HG03097 (cell line): Measurements from ENCODE around the gene BTN1A1.
"Not testable (repeated sequence)": the region's sequence is repeated elsewhere in the genome, so short reads cannot be mapped to it uniquely, and the experiment has no call there.

Experiments used
- ATAC-seq: cut with Tn5 transposase; IDR thresholded peaks from one replicate; pipeline ENCODE4 v1.9.1; 2021; ENCODE audit not compliant: unreplicated experiment, low FRiP score

BTN1A1 gene

GRCh38 chr6:26500102-26500501 is at the start of gene BTN1A1:
Gene BTN1A1 (plus strand): TSS chr6:26500303. CDS start chr6:26501287, 984 bp downstream.
- ATAC-seq: no peak

- no peak for ATAC-seq
Observed at GRCh38 chr6:26452631-26453235, 47.4 kb upstream of the BTN1A1 start.

GRCh38 chr6:26454631-26455030 is 45.5 kb upstream of the BTN1A1 start:
- ATAC-seq: no peak

- ATAC-seq: no peak
Observed at GRCh38 chr6:26455357-26455970, 44.6 kb upstream of the BTN1A1 start.

- ATAC-seq: peak; percentile 34
Observed at GRCh38 chr6:26457264-26457805, 42.8 kb upstream of the BTN1A1 start.

- ATAC-seq: peak; percentile 91
Observed at GRCh38 chr6:26457806-26458688, 42.1 kb upstream of the BTN1A1 start, which contains the start of gene BTN2A1. Gene BTN2A1 (plus strand): TSS chr6:26457955. CDS start chr6:26458637, 682 bp downstream.

- ATAC-seq: no peak
Observed at GRCh38 chr6:26459023-26459810, 40.9 kb upstream of the BTN1A1 start.

- ATAC-seq: not testable (repeated sequence)
Observed at GRCh38 chr6:26461353-26461752, 38.8 kb upstream of the BTN1A1 start.

GRCh38 chr6:26464014-26464413 is 36.1 kb upstream of the BTN1A1 start:
- no peak for ATAC-seq

GRCh38 chr6:26464416-26465131 is 35.5 kb upstream of the BTN1A1 start:
- ATAC-seq: no peak

- no peak for ATAC-seq
Observed at GRCh38 chr6:26465776-26466175, 34.3 kb upstream of the BTN1A1 start.

GRCh38 chr6:26468829-26469228 is 31.3 kb upstream of the BTN1A1 start:
- ATAC-seq: no peak

- no peak for ATAC-seq
Observed at GRCh38 chr6:26470643-26471042, 29.5 kb upstream of the BTN1A1 start.

GRCh38 chr6:26471970-26472369 is 28.1 kb upstream of the BTN1A1 start:
- no peak for ATAC-seq

GRCh38 chr6:26472549-26473290 is 27.4 kb upstream of the BTN1A1 start:
- no peak for ATAC-seq

- ATAC-seq: no peak
Observed at GRCh38 chr6:26473429-26473757, 26.7 kb upstream of the BTN1A1 start.

- ATAC-seq: peak; percentile 86
Observed at GRCh38 chr6:26473758-26474438, 26.2 kb upstream of the BTN1A1 start.

- no peak for ATAC-seq
Observed at GRCh38 chr6:26474439-26474881, 25.6 kb upstream of the BTN1A1 start.
